SU-DHL-6 (cell line): ENCODE results near the gene NYAP2.

Source experiments
- H2AFZ ChIP-seq: fragments of 200-600 bp; sonication (generic); 2 replicates; pipeline ENCODE4 v1.6.1; 2014; ENCODE audit warnings: low read depth, mild to moderate bottlenecking, moderate library complexity, mixed read lengths, antibody characterized with exemption, low read length; ENCODE audit not compliant: severe bottlenecking
- H3F3A ChIP-seq: fragments of 200-600 bp; shearing (Covaris generic); 2 replicates; pipeline ENCODE4 v1.6.0; 2016; ENCODE audit warnings: antibody characterized with exemption, mild to moderate bottlenecking; ENCODE audit not compliant: insufficient read depth
- H3K27ac ChIP-seq: fragments of 200-600 bp; sonication (generic); 2 replicates; pipeline ENCODE4 v1.5.1; 2016; ENCODE audit warnings: low read depth, mild to moderate bottlenecking, low read length, moderate library complexity, mixed read lengths
- H3K27me3 ChIP-seq: fragments of 200-600 bp; sonication (generic), shearing (Covaris generic); 2 replicates; pipeline ENCODE4 v1.6.0; 2014; ENCODE audit warnings: mild to moderate bottlenecking, low read length
- H3K36me3 ChIP-seq: fragments of 200-600 bp; sonication (generic); 2 replicates; pipeline ENCODE4 v1.6.1; 2014; ENCODE audit warnings: mild to moderate bottlenecking, low read length, mixed read lengths
- H3K4me2 ChIP-seq: fragments of 300-600, 200-600 bp; shearing (Covaris generic), sonication (generic); 2 replicates; pipeline ENCODE4 v1.6.0; 2014; ENCODE audit warnings: low read length, low read depth, mild to moderate bottlenecking; ENCODE audit not compliant: poor library complexity, severe bottlenecking
- H3K4me3 ChIP-seq: fragments of 200-600 bp; sonication (generic); 2 replicates; pipeline ENCODE4 v1.5.1; 2014; ENCODE audit warnings: antibody characterized with exemption, low read length, mild to moderate bottlenecking, mixed read lengths; ENCODE audit not compliant: insufficient read depth, poor library complexity, severe bottlenecking
- H3K79me2 ChIP-seq: fragments of 200-600 bp; sonication (generic); 2 replicates; pipeline ENCODE4 v1.6.1; 2014; ENCODE audit warnings: mild to moderate bottlenecking, low read length, moderate library complexity; ENCODE audit not compliant: insufficient read depth
- H3K9ac ChIP-seq: fragments of 200-600 bp; sonication (generic); 2 replicates; pipeline ENCODE4 v1.7.0; 2014; ENCODE audit warnings: mild to moderate bottlenecking, low read length
- H3K9me2 ChIP-seq: fragments of 200-600 bp; sonication (generic); replicated peaks from 2 replicates; pipeline ENCODE4 v1.6.1; 2014; ENCODE audit warnings: low read length; ENCODE audit not compliant: insufficient read depth
- H3K9me3 ChIP-seq: fragments of 200-600 bp; sonication (generic); 2 replicates; pipeline ENCODE4 v1.6.1; 2014; ENCODE audit warnings: low read length, mixed read lengths; ENCODE audit not compliant: insufficient read depth
- H4K20me1 ChIP-seq: fragments of 200-600 bp; sonication (generic); 2 replicates; pipeline ENCODE4 v1.6.1; 2014; ENCODE audit warnings: low read depth, mild to moderate bottlenecking, antibody characterized with exemption, low read length, moderate library complexity, mixed read lengths
- CTCF ChIP-seq: fragments of 200-600 bp; sonication (generic); IDR thresholded peaks from one replicate; pipeline ENCODE4 v1.5.1; 2017; ENCODE audit warnings: antibody characterized with exemption, mild to moderate bottlenecking, low read length, moderate library complexity; ENCODE audit not compliant: insufficient read depth, poor library complexity, severe bottlenecking
- EZH2phosphoT487 ChIP-seq: fragments of 200-600 bp; sonication (generic), shearing (Covaris generic); conservative IDR thresholded peaks from 2 replicates; pipeline ENCODE4 v1.6.1; 2018; ENCODE audit warnings: mild to moderate bottlenecking, antibody characterized with exemption, low read length, moderate library complexity, mixed read lengths

NYAP2 gene

GRCh38 chr2:225422145-225422544, 22.6 kb downstream of the NYAP2 start:
- Histone ChIP-seq H3K27me3 (no peaks in the 10 kb centered on the region), H3K9ac (no peak overlapping the region), H3K27ac (no peak overlapping the region), H2AFZ (no peak overlapping the region), H3K4me2 (no peak overlapping the region), H3K9me2 (no peaks in the 10 kb centered on the region), H3K9me3 (no peaks in the 10 kb centered on the region), H3K36me3 (no peaks in the 10 kb centered on the region), H3F3A (no peaks in the 10 kb centered on the region), H4K20me1 (no peaks in the 10 kb centered on the region), H3K4me3 (no peak overlapping the region), H3K79me2 (no peaks in the 10 kb centered on the region)
- TF ChIP-seq EZH2phosphoT487 (no peak), CTCF (no peak)

GRCh38 chr2:225425284-225425683, 25.8 kb downstream of the NYAP2 start:
- H4K20me1 ChIP-seq: no peaks in the 10 kb centered on the region
- no peaks in the 10 kb centered on the region for H3K9me3 ChIP-seq
- H3K27me3 ChIP-seq: no peaks in the 10 kb centered on the region
- H3K4me3 ChIP-seq: no peak overlapping the region
- H3K79me2 ChIP-seq: no peaks in the 10 kb centered on the region
- no peak overlapping the region for H3K9ac ChIP-seq
- TF ChIP-seq CTCF: no peak
- no peak for TF ChIP-seq EZH2phosphoT487
- H3K4me2 ChIP-seq: no peak overlapping the region
- no peak overlapping the region for H2AFZ ChIP-seq
- H3K36me3 ChIP-seq: no peaks in the 10 kb centered on the region
- no peak overlapping the region for H3K27ac ChIP-seq
- H3F3A ChIP-seq: no peaks in the 10 kb centered on the region
- no peaks in the 10 kb centered on the region for H3K9me2 ChIP-seq

GRCh38 chr2:225428360-225428759, 28.9 kb downstream of the NYAP2 start:
- Histone ChIP-seq H3K27ac (no peak overlapping the region), H3K4me2 (no peak overlapping the region), H3K4me3 (no peak overlapping the region), H3K9ac (no peak overlapping the region), H3K27me3 (no peaks in the 10 kb centered on the region), H3F3A (no peaks in the 10 kb centered on the region), H3K79me2 (no peaks in the 10 kb centered on the region), H3K36me3 (no peaks in the 10 kb centered on the region), H3K9me2 (no peaks in the 10 kb centered on the region), H3K9me3 (no peaks in the 10 kb centered on the region), H2AFZ (no peak overlapping the region), H4K20me1 (no peaks in the 10 kb centered on the region)
- no peak for TF ChIP-seq CTCF
- no peak for TF ChIP-seq EZH2phosphoT487
